Nephron (organoid): ENCODE measurements around the gene PLXNA1.

ENCODE experiments used
- H3K27ac Mint-ChIP-seq, 3 experiments: 2 replicates each; pipeline ENCODE4 v1.8.0; 2020; ENCODE audit warnings: mixed read lengths in 3 of 3, mild to moderate bottlenecking in 2 of 3, moderate library complexity in 1 of 3
- H3K27me3 Mint-ChIP-seq: 2 replicates; pipeline ENCODE4 v1.8.0; 2021; ENCODE audit warnings: low read depth, mild to moderate bottlenecking, moderate library complexity, mixed read lengths
- H3K36me3 Mint-ChIP-seq: 2 replicates; pipeline ENCODE4 v1.8.0; 2020; ENCODE audit warnings: low read depth, mixed read lengths
- H3K4me1 Mint-ChIP-seq: 2 replicates; pipeline ENCODE4 v1.8.0; 2020; ENCODE audit warnings: mixed read lengths
- H3K4me3 Mint-ChIP-seq, 3 experiments: 2 replicates each; pipeline ENCODE4 v1.8.0; 2020; ENCODE audit warnings: mild to moderate bottlenecking in 3 of 3, mixed read lengths in 3 of 3, moderate library complexity in 2 of 3
- H3K9me3 Mint-ChIP-seq: 2 replicates; pipeline ENCODE4 v1.8.0; 2020; ENCODE audit warnings: mixed read lengths
- TF ChIP-seq, protein P1 (sequence below), 3 experiments: fragments of 200-600 bp; sonication (generic); IDR thresholded peaks; one replicate each; pipeline ENCODE4 v1.5.0; 2021; ENCODE audit warnings: antibody characterized with exemption in 3 of 3; ENCODE audit not compliant: unreplicated experiment in 3 of 3

PLXNA1 gene

DNA sequence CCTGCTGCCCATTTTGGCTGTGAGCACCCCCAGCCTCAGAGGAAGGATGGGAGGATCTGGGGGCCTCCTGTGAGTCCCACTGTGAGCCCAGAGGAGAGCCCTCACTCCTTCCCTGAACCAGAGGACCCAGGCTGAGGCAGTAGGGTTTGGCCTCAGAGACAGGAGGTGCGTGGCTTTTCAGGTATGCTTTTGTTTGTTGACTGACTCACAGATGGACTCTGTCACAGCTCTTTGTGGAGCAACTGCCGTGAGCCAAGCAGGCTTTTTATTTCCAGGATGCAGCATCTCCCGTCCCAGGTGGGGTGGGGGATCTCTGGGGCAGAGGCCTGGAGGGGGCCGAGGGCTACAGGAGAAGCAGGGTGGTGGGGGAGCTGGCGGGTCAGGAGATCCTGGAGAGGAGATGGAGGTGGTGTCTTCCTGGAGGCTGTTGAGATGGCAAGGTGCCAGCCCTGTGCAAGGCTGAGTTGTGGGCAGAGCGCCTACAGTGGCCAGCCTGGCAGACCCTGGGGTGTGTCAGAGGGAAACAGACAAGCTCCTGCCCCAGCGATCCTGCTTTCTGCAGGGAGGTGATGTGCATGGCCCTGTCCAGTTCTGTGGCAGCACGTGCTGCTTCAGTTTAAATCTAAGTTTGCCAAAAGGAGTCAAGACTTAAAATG, 24.0 kb downstream of the PLXNA1 start:
- Mint-ChIP-seq H3K27ac (no peak overlapping the region), H3K27me3 (no peaks in the 10 kb centered on the region), H3K4me3 (no peak overlapping the region), H3K9me3 (no peaks in the 10 kb centered on the region), H3K36me3 (peaks cover 6% of the 10 kb centered on the region), H3K4me1 (peaks cover 9% of the 10 kb centered on the region)
- TF ChIP-seq, protein P1, sequence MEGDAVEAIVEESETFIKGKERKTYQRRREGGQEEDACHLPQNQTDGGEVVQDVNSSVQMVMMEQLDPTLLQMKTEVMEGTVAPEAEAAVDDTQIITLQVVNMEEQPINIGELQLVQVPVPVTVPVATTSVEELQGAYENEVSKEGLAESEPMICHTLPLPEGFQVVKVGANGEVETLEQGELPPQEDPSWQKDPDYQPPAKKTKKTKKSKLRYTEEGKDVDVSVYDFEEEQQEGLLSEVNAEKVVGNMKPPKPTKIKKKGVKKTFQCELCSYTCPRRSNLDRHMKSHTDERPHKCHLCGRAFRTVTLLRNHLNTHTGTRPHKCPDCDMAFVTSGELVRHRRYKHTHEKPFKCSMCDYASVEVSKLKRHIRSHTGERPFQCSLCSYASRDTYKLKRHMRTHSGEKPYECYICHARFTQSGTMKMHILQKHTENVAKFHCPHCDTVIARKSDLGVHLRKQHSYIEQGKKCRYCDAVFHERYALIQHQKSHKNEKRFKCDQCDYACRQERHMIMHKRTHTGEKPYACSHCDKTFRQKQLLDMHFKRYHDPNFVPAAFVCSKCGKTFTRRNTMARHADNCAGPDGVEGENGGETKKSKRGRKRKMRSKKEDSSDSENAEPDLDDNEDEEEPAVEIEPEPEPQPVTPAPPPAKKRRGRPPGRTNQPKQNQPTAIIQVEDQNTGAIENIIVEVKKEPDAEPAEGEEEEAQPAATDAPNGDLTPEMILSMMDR (IDR thresholded peaks at IDR 0.05; ENCODE audit: unreplicated experiment in 3 of 3), result no peak

DNA sequence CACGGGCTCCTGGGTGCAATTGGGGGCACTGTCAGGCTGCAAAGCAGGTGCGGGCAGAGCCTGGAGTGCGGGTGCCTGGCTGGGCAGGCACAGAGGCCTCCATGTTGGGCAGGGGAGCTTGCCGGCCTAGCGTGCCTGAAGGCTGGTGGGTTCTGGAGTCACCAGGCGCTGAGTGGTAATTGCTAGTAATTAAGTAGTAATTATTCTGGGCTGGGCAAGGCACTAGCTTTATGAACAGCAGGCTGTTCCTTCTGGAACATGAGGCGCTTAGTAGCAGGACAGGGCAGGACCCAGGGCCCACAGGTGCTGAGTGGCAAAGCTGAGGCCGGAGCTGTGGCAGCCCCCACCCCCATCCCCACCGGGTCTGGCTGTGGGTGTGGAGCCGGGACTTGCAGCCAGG, 25.3 kb downstream of the PLXNA1 start:
- TF ChIP-seq, protein P1 (IDR thresholded peaks at IDR 0.05; ENCODE audit: unreplicated experiment in 3 of 3), result no peak
- no peaks in the 10 kb centered on the region for H3K4me1 Mint-ChIP-seq
- no peak overlapping the region for H3K27ac Mint-ChIP-seq
- H3K4me3 Mint-ChIP-seq, result no peak overlapping the region
- peaks cover 6% of the 10 kb centered on the region for H3K36me3 Mint-ChIP-seq
- no peaks in the 10 kb centered on the region for H3K9me3 Mint-ChIP-seq
- no peaks in the 10 kb centered on the region for H3K27me3 Mint-ChIP-seq

DNA sequence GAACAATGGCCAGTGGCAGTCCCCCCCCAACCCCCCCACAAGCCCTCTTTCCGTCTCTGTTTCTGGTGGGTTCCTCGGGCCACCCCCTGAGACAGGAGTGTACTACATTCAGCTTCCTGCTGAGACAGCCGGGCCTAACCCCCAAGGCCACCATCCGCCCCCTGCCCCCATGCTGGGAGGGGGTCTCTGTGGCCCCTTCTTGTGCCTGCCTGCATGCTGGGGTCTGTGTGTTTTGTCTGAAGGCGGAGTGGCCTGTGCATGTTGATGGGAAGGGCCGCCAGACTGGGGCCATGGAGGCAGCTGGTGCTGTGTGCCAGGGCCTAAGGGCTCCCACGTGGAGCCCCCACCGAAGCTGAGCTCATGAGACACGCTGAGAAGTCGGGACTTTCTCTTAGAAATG, 26.6 kb downstream of the PLXNA1 start:
- Mint-ChIP-seq H3K36me3 (peaks cover 12% of the 10 kb centered on the region), H3K4me3 (no peak overlapping the region), H3K27ac (no peak overlapping the region), H3K4me1 (no peaks in the 10 kb centered on the region), H3K27me3 (no peaks in the 10 kb centered on the region), H3K9me3 (no peaks in the 10 kb centered on the region)
- TF ChIP-seq, protein P1 (IDR thresholded peaks at IDR 0.05; ENCODE audit: unreplicated experiment in 3 of 3), result no peak

DNA sequence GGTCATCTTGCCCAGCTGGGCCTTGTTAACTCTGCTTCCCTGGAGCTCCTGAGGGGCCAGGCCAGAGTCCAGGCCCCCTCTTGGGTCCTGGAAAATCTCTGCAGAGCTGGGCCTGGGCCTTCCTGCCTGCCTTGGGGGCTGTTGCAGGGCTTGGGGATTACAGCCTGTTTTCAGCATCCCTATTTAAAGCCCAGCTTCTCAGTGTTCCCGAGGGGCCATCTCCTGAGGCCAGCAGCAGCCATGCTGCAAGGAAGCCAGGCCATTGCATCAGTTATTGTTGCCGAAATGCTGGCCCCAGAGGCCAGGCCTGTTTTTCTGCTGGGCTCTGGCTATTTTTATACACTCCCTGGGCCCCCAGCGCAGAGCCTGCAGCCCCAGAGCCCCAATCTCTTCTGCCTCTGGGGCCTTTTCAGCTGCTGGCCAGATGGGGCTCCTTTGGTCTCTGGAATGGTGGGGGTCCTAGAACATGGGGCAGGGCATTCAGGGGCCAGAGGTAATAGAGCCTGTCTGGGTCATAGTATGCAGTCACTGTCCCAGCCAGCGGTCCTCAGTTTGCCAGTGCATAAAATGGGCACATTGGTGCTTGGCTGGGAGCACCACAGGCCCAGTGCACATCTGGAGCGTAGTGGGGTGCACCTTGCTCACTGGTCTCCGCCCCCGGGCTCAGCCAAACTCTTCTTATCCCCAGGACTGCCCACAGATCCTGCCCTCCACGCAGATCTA, 28.5 kb downstream of the PLXNA1 start:
- H3K9me3 Mint-ChIP-seq, result no peaks in the 10 kb centered on the region
- no peak overlapping the region for H3K4me3 Mint-ChIP-seq
- H3K4me1 Mint-ChIP-seq, result no peaks in the 10 kb centered on the region
- H3K36me3 Mint-ChIP-seq, result peaks cover 17% of the 10 kb centered on the region
- H3K27me3 Mint-ChIP-seq, result no peaks in the 10 kb centered on the region
- TF ChIP-seq, protein P1 (IDR thresholded peaks at IDR 0.05; ENCODE audit: unreplicated experiment in 3 of 3), result no peak
- H3K27ac Mint-ChIP-seq, result no peak overlapping the region

DNA sequence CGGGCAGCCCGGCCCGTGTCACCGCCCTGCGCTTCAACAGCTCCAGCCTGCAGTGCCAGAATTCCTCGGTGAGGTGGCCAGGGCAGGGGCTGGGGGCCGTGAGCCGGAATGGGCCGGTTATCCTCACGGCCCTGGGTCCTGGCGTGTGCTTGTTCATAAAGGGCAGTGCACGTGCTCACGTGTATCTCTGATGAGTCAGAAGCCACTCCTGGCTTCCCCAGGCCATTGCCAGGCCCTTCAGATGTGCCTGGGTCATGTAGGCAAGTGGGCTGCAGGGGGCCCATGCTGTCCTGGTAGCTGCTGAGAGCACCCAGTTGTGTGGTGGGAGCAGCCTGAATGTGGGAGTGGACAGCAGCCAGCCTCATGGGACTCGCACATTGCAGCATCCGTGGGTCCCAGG, 29.2 kb downstream of the PLXNA1 start:
- Mint-ChIP-seq H3K4me3 (no peak overlapping the region), H3K36me3 (peaks cover 17% of the 10 kb centered on the region), H3K27me3 (no peaks in the 10 kb centered on the region), H3K9me3 (no peaks in the 10 kb centered on the region), H3K4me1 (no peaks in the 10 kb centered on the region), H3K27ac (no peak overlapping the region)
- TF ChIP-seq, protein P1 (IDR thresholded peaks at IDR 0.05; ENCODE audit: unreplicated experiment in 3 of 3), result no peak

DNA sequence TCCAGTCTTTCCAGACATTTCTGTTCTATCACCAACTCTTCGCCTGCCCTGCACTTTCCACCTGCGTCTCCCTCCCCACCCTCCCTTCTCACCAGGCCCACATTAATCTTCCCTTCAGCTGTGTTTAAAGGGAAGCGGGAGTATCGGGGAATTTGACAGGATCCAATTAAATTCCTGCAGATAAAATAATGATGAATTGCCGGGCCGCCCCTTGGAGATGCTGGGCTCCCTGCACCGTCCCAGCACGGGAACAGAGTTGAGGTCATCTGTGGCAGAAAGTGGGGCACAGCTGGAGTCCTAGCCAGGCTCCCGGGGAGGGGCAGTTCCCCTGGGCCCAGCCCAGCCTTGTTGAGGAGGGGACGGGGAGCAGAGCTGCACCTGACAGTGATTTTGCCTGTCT, 30.3 kb downstream of the PLXNA1 start:
- H3K9me3 Mint-ChIP-seq, result no peaks in the 10 kb centered on the region
- H3K4me1 Mint-ChIP-seq, result no peaks in the 10 kb centered on the region
- TF ChIP-seq, protein P1 (IDR thresholded peaks at IDR 0.05; ENCODE audit: unreplicated experiment in 3 of 3), result no peak
- H3K27ac Mint-ChIP-seq, result no peak overlapping the region
- H3K4me3 Mint-ChIP-seq, result no peak overlapping the region
- no peaks in the 10 kb centered on the region for H3K27me3 Mint-ChIP-seq
- peaks cover 18% of the 10 kb centered on the region for H3K36me3 Mint-ChIP-seq
